ENCODE data around the gene USP13. TPM values are rescaled to one million over a fixed set of nuclear protein-coding genes. Genes with fewer than 3 reads are reported as not detected.
"Not testable (repeated sequence)": the region's sequence is repeated elsewhere in the genome, so short reads cannot be mapped to it uniquely, and the experiment has no call there.

The USP13 gene
- total RNA-seq, 2 experiments from 2014 or later = 9.4 to 9.6 TPM

DNA sequence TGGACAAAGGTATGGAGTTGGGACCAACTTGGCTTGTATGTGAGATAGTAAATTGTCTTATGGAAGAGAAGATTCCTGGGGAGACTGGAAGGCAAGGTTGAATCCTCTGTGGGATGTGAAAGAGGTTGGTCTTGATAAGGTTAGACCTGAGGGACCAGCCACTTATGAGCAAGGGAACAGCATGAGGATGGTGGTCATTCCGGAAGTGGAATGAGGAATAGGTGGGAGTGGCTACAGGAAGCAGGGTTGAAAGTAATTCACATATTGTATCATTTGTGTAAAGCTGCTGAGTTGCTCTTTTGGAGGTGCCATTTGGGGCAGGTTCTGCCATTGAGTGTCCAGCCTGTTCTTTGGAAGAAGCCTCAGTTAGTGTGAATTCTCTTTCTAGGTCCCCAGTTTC is 13.2 kb downstream of the USP13 start:
- H3K4me1 Mint-ChIP-seq = peaks cover 3% of the 10 kb centered on the region

DNA sequence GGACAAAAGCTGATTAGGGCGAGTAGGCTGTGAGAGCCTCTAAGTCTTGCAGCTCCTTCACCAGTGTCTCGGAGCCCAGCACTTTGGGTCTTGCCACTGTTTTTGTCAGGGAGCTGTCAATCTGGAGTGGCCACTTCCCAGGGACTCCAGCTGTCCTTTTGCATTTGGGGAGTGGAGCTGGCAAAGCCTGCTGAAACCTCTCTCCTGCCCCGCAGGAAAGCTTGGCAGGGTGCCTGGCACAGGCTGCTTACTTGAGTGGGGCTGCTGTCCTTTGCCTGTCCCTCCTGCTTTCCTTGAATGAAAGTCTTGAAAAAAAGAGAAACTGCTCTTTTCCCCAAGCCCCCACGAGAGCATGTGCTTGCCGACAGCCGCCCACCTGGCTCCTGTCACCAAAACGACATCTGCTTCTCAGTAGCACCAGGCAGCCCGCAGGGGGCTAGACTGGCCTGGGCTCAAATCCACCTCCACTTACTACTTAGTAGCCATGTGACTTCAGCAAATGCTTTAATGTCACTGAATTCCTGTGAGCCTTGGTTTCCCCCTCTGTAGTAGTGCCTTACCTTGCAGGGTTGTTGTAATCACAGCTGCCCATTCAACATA is 13.7 kb downstream of the USP13 start:
- no peaks in the 10 kb centered on the region for H3K27me3 Mint-ChIP-seq
- DNase-seq = no peak
- no peak overlapping the region for H3K27ac Mint-ChIP-seq
- H3K9me3 Mint-ChIP-seq = no peaks in the 10 kb centered on the region
- ChIA-PET CTCF (no interaction called here), POLR2A (interaction anchor here (1.2 kb wide), 1 partner anchor 14 kb away, joined by 4 read pairs; the partner anchor contains the start of gene USP13)
- peaks cover 3% of the 10 kb centered on the region for H3K4me1 Mint-ChIP-seq
- H3K4me3 Mint-ChIP-seq = no peak overlapping the region
- no peaks in the 10 kb centered on the region for H3K36me3 Mint-ChIP-seq (ENCODE audit: low read depth)

More for the DNA sequence above, 13.2 kb downstream of the USP13 start:
- Mint-ChIP-seq H3K4me3 (no peak overlapping the region), H3K27me3 (no peaks in the 10 kb centered on the region), H3K9me3 (no peaks in the 10 kb centered on the region), H3K27ac (no peak overlapping the region), H3K36me3 (ENCODE audit: low read depth) (no peaks in the 10 kb centered on the region)
- ChIA-PET POLR2A (interaction anchor here (1.2 kb wide), 1 partner anchor 13 kb away, joined by 4 read pairs; the partner anchor contains the start of gene USP13), CTCF (no interaction called here)
- DNase-seq = no peak

DNA sequence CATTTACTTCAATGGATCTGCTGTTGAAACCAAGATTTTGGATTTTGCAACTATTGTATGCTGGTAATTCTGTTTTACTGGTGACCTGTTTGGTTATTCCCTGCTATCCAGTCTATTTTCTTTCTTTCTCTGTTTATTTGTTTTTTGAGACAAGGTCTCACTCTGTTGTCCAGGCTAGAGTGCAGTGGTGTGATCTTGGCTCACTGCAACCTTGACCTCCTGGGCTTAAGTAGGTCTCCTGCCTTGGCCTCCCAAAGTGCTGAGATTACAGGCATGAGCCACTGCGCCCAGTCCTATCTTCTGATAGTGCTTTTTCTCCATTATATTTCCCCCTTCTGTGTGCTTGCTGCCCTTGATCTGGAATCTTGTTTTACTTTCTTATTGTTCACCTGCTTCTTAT is 15.6 kb downstream of the USP13 start:
- DNase-seq = no peak
- peaks cover 3% of the 10 kb centered on the region for H3K4me1 Mint-ChIP-seq
- ChIA-PET POLR2A (no interaction called here), CTCF (no interaction called here)
- no peaks in the 10 kb centered on the region for H3K9me3 Mint-ChIP-seq
- H3K36me3 Mint-ChIP-seq (ENCODE audit: low read depth) = no peaks in the 10 kb centered on the region
- no peaks in the 10 kb centered on the region for H3K27me3 Mint-ChIP-seq
- no peak overlapping the region for H3K27ac Mint-ChIP-seq
- no peak overlapping the region for H3K4me3 Mint-ChIP-seq

DNA sequence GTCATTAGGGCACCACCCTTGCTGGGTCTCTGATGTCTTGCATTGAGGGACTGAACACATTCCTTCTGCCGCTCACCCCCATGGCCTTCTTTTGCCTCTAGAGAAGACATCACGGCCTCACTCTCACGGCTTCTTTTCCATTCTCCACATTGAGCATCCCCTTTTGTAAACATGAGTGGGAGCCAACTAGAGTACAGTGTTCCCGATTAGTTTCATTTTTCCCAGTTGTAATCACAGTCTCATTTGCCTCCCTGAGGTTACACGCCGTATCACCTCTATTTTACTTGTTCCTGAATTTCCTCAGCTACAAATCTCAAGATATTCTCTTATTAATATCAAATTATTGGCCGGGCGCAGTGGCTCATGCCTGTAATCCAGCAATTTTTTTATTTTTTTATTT is 17.5 kb downstream of the USP13 start:
- H3K36me3 Mint-ChIP-seq (ENCODE audit: low read depth) = no peaks in the 10 kb centered on the region
- ChIA-PET POLR2A (no interaction called here), CTCF (no interaction called here)
- H3K27ac Mint-ChIP-seq = no peak overlapping the region
- H3K9me3 Mint-ChIP-seq = no peaks in the 10 kb centered on the region
- H3K4me1 Mint-ChIP-seq = peaks cover 3% of the 10 kb centered on the region
- no peaks in the 10 kb centered on the region for H3K27me3 Mint-ChIP-seq
- no peak for DNase-seq
- H3K4me3 Mint-ChIP-seq = no peak overlapping the region

DNA sequence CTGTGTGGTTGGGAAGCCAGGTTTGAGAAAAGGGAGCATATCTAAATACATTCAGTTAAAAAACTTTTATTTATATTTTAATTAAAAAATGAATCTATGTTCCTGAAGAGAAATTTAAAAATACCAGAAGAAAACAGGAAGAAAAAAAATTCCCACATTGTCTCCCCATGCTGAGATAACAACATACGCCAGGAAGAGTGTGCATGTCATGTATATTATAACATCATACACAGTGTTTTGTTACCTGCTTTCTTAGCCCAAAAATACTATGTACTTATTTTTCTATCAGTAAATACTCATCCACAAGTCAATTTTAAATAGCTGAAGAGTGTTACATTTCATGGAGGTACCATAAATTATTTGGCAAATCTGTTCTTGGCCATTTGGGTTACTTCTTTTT is 18.5 kb downstream of the USP13 start:
- no peak overlapping the region for H3K4me3 Mint-ChIP-seq
- H3K27me3 Mint-ChIP-seq = no peaks in the 10 kb centered on the region
- no peak for DNase-seq
- ChIA-PET CTCF (no interaction called here), POLR2A (interaction anchor here (0.7 to 0.9 kb wide), 2 partner anchors 18 to 73 kb away, joined by 3 to 4 read pairs; no protein-coding TSS in a partner anchor)
- H3K36me3 Mint-ChIP-seq (ENCODE audit: low read depth) = no peaks in the 10 kb centered on the region
- no peaks in the 10 kb centered on the region for H3K4me1 Mint-ChIP-seq
- H3K27ac Mint-ChIP-seq = no peak overlapping the region
- no peaks in the 10 kb centered on the region for H3K9me3 Mint-ChIP-seq

DNA sequence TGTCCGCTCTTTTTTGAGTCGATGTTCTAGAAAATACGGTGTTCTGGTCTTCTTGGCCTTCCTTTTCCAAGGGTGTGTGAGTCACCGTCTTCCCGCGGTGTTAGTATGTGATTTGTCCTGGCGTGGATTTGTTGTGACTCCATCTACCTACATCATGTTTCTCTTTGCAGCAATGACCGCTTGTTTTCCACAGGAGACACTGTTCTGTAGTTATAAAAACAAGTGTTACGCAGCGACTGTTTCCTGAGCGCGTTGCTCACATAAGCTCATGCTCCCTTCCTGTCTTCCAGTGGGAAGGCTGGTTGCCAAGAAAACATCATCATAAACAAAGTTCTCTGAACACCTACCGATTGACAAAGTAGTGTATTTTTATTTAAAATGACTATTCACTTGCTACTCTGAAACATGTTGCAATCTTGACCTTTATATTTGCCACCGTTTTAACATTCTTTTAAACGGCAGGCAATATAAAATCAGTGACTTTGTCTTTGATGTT is 19.0 kb downstream of the USP13 start:
- H3K36me3 Mint-ChIP-seq (ENCODE audit: low read depth) = no peaks in the 10 kb centered on the region
- no peak for DNase-seq
- no peak overlapping the region for H3K4me3 Mint-ChIP-seq
- H3K4me1 Mint-ChIP-seq = no peaks in the 10 kb centered on the region
- ChIA-PET POLR2A (interaction anchor here (0.7 to 0.9 kb wide), 2 partner anchors 18 to 72 kb away, joined by 3 to 4 read pairs; no protein-coding TSS in a partner anchor), CTCF (no interaction called here)
- H3K27me3 Mint-ChIP-seq = no peaks in the 10 kb centered on the region
- H3K9me3 Mint-ChIP-seq = no peaks in the 10 kb centered on the region
- no peak overlapping the region for H3K27ac Mint-ChIP-seq

DNA sequence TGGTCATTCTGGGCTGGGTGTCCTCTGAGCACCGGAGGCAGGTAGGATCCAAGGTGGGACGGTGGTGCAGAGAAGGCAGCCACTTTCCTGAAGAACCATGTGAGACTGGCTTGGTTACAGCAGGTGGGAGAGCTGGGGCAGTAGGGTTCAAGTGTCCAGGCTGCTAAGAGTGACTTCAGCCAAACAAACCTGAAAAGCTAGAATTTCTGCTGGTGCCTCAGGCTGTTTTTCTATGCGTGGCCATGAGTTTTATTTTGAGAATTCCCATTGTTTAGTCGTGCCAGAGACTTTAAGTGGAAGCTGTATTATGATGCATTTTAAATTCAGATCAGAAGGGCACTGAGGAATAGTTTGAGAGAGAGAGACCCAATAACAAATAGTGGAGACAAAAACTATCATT is 20.1 kb downstream of the USP13 start:
- ChIA-PET CTCF (no interaction called here), POLR2A (no interaction called here)
- no peaks in the 10 kb centered on the region for H3K4me1 Mint-ChIP-seq
- no peaks in the 10 kb centered on the region for H3K27me3 Mint-ChIP-seq
- no peak overlapping the region for H3K4me3 Mint-ChIP-seq
- no peak for DNase-seq
- no peak overlapping the region for H3K27ac Mint-ChIP-seq
- no peaks in the 10 kb centered on the region for H3K9me3 Mint-ChIP-seq
- H3K36me3 Mint-ChIP-seq (ENCODE audit: low read depth) = no peaks in the 10 kb centered on the region

DNA sequence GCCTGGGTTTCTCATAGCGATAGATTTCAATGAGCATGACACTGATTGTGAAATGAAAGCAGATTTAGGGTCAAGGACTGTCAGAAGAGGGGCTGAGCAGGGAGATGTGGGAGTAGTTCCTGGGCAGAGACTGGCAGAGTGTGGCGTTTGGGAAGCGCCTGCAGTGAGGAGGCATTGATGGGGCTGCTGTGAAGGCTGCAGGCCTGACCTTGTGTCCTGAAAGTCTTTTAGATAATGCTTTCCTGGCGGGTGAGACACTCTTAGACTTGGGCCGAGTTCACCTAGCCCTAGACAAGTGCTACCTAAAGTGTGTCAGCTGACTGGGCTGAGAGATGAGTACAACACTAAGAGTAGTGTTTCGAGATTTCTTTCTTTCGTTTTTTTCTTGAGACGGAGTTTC is 20.7 kb downstream of the USP13 start:
- Mint-ChIP-seq H3K36me3 (ENCODE audit: low read depth) (no peaks in the 10 kb centered on the region), H3K4me3 (no peak overlapping the region), H3K27me3 (no peaks in the 10 kb centered on the region), H3K27ac (no peak overlapping the region), H3K9me3 (no peaks in the 10 kb centered on the region), H3K4me1 (no peaks in the 10 kb centered on the region)
- ChIA-PET CTCF (no interaction called here), POLR2A (no interaction called here)
- DNase-seq = no peak

DNA sequence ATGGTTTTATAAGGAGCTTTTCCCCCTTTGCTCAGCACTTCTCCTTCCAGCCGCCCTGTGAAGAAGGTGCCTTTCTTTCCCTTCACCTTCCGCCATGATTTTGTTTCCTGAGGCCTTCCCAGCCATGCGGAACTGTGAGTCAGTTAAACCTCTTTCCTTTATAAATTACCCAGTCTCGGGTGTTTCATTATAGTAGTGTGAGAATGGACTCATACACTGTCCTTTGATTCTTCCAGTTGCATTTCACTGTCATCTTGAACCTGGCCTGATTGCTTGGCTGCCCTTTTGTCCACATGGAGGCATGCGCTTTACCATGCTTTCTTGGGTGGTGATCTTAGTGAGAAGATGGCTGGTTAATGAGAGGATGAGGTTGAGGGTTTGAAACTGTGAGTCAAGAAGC is 23.2 kb downstream of the USP13 start:
- no peaks in the 10 kb centered on the region for H3K9me3 Mint-ChIP-seq
- H3K27me3 Mint-ChIP-seq = no peaks in the 10 kb centered on the region
- H3K4me1 Mint-ChIP-seq = no peaks in the 10 kb centered on the region
- H3K36me3 Mint-ChIP-seq (ENCODE audit: low read depth) = no peaks in the 10 kb centered on the region
- ChIA-PET CTCF (no interaction called here), POLR2A (no interaction called here)
- no peak overlapping the region for H3K27ac Mint-ChIP-seq
- DNase-seq = no peak
- H3K4me3 Mint-ChIP-seq = no peak overlapping the region

DNA sequence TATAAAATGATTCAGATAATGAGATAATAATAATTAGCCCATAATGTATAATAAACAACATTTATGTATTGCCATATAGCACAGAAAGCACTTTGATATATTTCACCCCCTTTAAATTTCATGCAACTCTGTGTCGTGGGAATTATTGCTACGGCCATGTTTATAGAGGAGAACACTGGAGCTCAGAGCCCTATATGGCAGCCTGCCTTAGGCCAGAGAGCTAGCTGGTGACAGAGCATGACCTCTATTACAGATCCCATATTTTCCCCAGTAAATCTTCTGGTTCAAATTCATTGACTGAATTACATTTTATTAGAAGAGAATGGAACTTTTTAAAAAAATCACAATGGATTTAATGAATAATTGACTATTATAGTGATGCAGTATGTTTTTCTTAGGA is 25.0 kb downstream of the USP13 start:
- Mint-ChIP-seq H3K27me3 (no peaks in the 10 kb centered on the region), H3K36me3 (ENCODE audit: low read depth) (no peaks in the 10 kb centered on the region), H3K4me1 (no peaks in the 10 kb centered on the region), H3K27ac (no peak overlapping the region), H3K4me3 (no peak overlapping the region), H3K9me3 (no peaks in the 10 kb centered on the region)
- no peak for DNase-seq
- POLR2A ChIA-PET = interaction anchor here (1.2 kb wide), 1 partner anchor 9 kb away, joined by 4 read pairs; no protein-coding TSS in a partner anchor
- CTCF ChIA-PET = no interaction called here

DNA sequence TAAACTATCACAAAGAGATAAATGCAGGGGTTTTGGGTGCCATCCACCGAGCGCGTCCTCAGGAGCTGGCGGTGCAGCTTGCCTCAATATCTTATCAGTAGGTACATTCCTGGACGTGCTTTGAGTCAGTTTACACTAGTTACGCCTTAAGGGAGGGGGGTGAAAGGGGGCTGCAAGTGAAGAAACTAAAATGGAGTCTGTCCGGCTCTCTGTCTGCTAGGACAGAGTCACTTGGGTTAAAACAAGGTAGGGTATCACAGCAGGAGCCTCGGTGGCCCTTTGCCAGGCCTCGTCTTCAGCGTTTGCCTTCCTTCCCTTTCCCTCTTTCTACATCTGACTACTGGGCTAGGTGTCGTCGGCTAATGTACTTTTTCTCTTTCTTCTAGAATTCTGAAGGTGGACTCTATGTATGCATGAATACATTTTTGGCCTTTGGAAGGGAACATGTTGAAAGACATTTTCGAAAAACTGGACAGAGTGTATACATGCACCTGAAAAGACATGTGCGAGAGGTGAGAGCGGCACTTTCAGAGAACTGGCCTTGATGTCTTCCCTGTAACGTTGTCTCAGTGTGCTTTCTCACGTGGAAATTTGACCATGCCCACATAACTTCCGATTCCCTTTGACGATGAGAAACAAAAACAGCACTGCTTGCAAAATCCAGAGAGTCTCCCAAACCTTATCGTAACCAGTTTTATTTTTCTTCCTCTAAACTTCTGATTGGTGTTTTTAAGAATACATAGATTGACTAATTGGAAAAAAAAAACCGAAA is 28.8 kb downstream of the USP13 start:
- Mint-ChIP-seq H3K27me3 (no peaks in the 10 kb centered on the region), H3K4me3 (no peak overlapping the region), H3K9me3 (no peaks in the 10 kb centered on the region), H3K27ac (no peak overlapping the region), H3K4me1 (no peaks in the 10 kb centered on the region), H3K36me3 (ENCODE audit: low read depth) (peaks cover 3% of the 10 kb centered on the region)
- DNase-seq = no peak
- POLR2A ChIA-PET = no interaction called here
- CTCF ChIA-PET = no interaction called here

DNA sequence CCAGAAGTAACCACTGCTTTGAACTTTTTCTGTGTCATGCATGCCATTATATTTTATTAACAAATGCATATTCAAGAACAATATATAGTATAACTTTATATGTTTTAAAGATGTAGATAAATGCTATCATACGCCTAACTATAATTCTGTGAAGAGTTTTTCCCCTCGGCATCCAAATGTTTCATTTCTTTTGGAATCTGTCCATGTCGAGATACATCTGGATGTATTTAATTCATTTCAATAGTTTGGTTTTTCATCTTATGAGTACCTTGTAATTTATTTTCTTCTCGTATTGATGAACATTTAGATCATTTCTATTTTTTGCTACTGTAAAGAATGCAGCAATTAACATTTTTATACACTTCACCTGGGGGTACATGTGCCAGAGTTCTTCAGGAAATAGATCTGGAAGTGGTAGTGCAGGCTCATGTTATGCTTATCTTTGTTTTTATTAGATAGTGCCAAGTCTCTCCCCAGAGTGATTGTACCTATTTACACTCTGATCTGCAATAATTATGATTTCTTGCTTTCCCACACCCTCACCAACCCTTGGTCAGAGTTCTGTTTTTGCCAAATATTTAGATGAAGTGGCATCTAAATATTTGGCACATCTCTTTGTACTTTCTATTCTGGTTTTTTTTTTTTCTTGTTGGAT is 29.7 kb downstream of the USP13 start:
- no peaks in the 10 kb centered on the region for H3K4me1 Mint-ChIP-seq
- no peaks in the 10 kb centered on the region for H3K27me3 Mint-ChIP-seq
- no peak overlapping the region for H3K4me3 Mint-ChIP-seq
- H3K27ac Mint-ChIP-seq = no peak overlapping the region
- ChIA-PET POLR2A (no interaction called here), CTCF (no interaction called here)
- peaks cover 3% of the 10 kb centered on the region for H3K36me3 Mint-ChIP-seq (ENCODE audit: low read depth)
- DNase-seq = no peak
- no peaks in the 10 kb centered on the region for H3K9me3 Mint-ChIP-seq

DNA sequence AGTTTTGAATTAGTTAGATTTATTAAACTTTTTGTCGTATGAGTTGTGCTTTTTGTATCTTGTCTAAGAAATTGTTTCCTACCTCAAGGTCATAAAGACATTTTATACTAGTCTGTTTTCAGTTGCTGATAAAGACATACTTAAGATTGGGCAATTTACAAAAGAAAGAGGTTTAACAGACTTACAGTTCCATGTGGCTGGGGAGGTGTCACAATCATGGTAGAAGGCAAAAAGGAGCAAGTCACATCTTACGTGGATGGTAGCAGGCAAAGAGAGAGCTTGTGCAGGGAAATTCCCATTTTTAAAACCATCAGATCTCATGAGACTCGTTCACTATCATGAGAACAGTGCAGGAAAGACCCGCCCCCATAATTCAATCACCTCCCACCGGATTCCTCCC is 30.4 kb downstream of the USP13 start:
- H3K27ac Mint-ChIP-seq; H3K4me3 Mint-ChIP-seq; H3K4me1 Mint-ChIP-seq; H3K27me3 Mint-ChIP-seq; POLR2A ChIA-PET; CTCF ChIA-PET; H3K9me3 Mint-ChIP-seq; H3K36me3 Mint-ChIP-seq (ENCODE audit: low read depth); DNase-seq: not testable (repeated sequence)
